CD4-positive, alpha-beta memory T cell (primary cell): ENCODE data around the gene AMN. TPM values are rescaled to one million over a fixed set of nuclear protein-coding genes. Genes with fewer than 3 reads are reported as not detected.
A peak's percentile ranks its signal among the peaks of the same experiment; 100 is the strongest.

Experiments used
- CTCF ChIA-PET: fragments of 350-600 bp; sonication (Branson Sonifier 250); formaldehyde crosslinking; loops from one replicate; lab custom pipeline; 2021; ENCODE audit warnings: inconsistent platforms; ENCODE audit not compliant: partially characterized antibody; lab: Charles Lee
- POLR2A ChIA-PET: fragments of 350-600 bp; sonication (Branson Sonifier 250); formaldehyde crosslinking; loops from one replicate; lab custom pipeline; 2021; ENCODE audit not compliant: partially characterized antibody; lab: Charles Lee
- DNase-seq, 5 donors: peaks; one replicate each; pipeline versions ENCODE4 v3.0.0 to v3.0.0-alpha.2; 2020 to 2022; ENCODE audit warnings: mixed read lengths in 1 of 5
- H3K27ac ChIP-seq: one replicate; pipeline ENCODE4 v1.7.0; 2013; ENCODE audit warnings: low read depth, low read length
- H3K27me3 ChIP-seq: 2 replicates; pipeline ENCODE4 v1.7.0; 2013; ENCODE audit warnings: mild to moderate bottlenecking, low read length, moderate library complexity; ENCODE audit not compliant: insufficient read depth
- H3K36me3 ChIP-seq: 2 replicates; pipeline ENCODE4 v1.7.0; 2013; ENCODE audit warnings: mild to moderate bottlenecking, low read length, moderate library complexity; ENCODE audit not compliant: insufficient read depth
- H3K4me1 ChIP-seq: 2 replicates; pipeline ENCODE4 v1.7.0; 2013; ENCODE audit warnings: mild to moderate bottlenecking, low read length, moderate library complexity; ENCODE audit not compliant: insufficient read depth
- H3K4me3 ChIP-seq, 2 donors: one replicate each; pipeline ENCODE4 v1.7.0; 2013; ENCODE audit warnings: low read length in 2 of 2, mild to moderate bottlenecking in 1 of 2
- H3K9me3 ChIP-seq, 2 donors: one replicate each; pipeline ENCODE4 v1.7.0; 2013; ENCODE audit warnings: low read length in 2 of 2, control low read depth in 1 of 2; ENCODE audit not compliant: control insufficient read depth in 1 of 2
- H3K27ac Mint-ChIP-seq, 7 donors: one replicate each; pipeline ENCODE4 v1.8.0; 2020 to 2021; ENCODE audit warnings: mixed read lengths in 7 of 7, mild to moderate bottlenecking in 6 of 7, inconsistent platforms in 3 of 7, moderate library complexity in 3 of 7
- H3K27me3 Mint-ChIP-seq, 2 donors: one replicate each; pipeline ENCODE4 v1.8.0; 2020 to 2021; ENCODE audit warnings: mixed read lengths in 2 of 2
- H3K36me3 Mint-ChIP-seq, 2 donors: one replicate each; pipeline ENCODE4 v1.8.0; 2020 to 2021; ENCODE audit warnings: mixed read lengths in 2 of 2, inconsistent platforms in 1 of 2, mild to moderate bottlenecking in 1 of 2
- H3K4me1 Mint-ChIP-seq, 4 donors: one replicate each; pipeline ENCODE4 v1.8.0; 2020 to 2021; ENCODE audit warnings: mixed read lengths in 4 of 4, mild to moderate bottlenecking in 1 of 4
- H3K4me3 Mint-ChIP-seq, 8 donors: one replicate each; pipeline ENCODE4 v1.8.0; 2020 to 2021; ENCODE audit warnings: mixed read lengths in 8 of 8, mild to moderate bottlenecking in 7 of 8, moderate library complexity in 6 of 8, inconsistent platforms in 3 of 8
- H3K9me3 Mint-ChIP-seq, 8 donors: one replicate each; pipeline ENCODE4 v1.8.0; 2020 to 2021; ENCODE audit warnings: mixed read lengths in 8 of 8, mild to moderate bottlenecking in 5 of 8, inconsistent platforms in 3 of 8, moderate library complexity in 1 of 8
- intact Hi-C: fragments of 100-400 bp; cut with micrococcal nuclease; formaldehyde crosslinking; loops from one replicate; pipeline ENCODE4 v1.15.1; 2023
- polyA plus RNA-seq, 2 donors: library from polyadenylated mRNA; unstranded; fragments of 300-500 nt; fragmentation: Illumina TruSeq; gene quantifications; one replicate each; pipeline ENCODE4 v1.2.3, GENCODE V29; 2021
- total RNA-seq, 2 experiments: library from RNA; stranded (reverse); gene quantifications; one replicate each; pipeline ENCODE4 v1.2.3, GENCODE V29; 2021

The AMN gene
- total and polyA plus RNA-seq, 4 experiments from 2014 or later: 0.77 to 7.1 (median 3.6) TPM

GRCh38 chr14:102944448-102945330 is 22.2 kb downstream of the AMN start:
- POLR2A ChIA-PET: no interaction called here

GRCh38 chr14:102945346-102946130 is 23.1 kb downstream of the AMN start:
- Mint-ChIP-seq H3K4me3 (no peak overlapping the region), H3K4me1 (peaks cover 15 to 30% (median 23%) of the 10 kb centered on the region in 4 donors), H3K27me3 (no peaks in the 10 kb centered on the region), H3K36me3 (peaks cover 0 to 5% of the 10 kb centered on the region in 2 donors), H3K9me3 (no peaks in the 10 kb centered on the region), H3K27ac (peak overlapping the region in 1 of 7 donors; percentile 51)
- H3K4me1 ChIP-seq: peaks cover 15% of the 10 kb centered on the region
- H3K9me3 ChIP-seq: no peaks in the 10 kb centered on the region
- H3K27ac ChIP-seq: no peak overlapping the region
- ChIA-PET CTCF (no interaction called here), POLR2A (interaction anchor here (1.9 kb wide), 1 partner anchor 22 kb away, joined by 7 read pairs; the partner anchor contains the start of gene AMN)
- intact Hi-C loops: no loop called here
- DNase-seq: no peak
- H3K27me3 ChIP-seq: no peaks in the 10 kb centered on the region
- H3K4me3 ChIP-seq: no peak overlapping the region
- no peaks in the 10 kb centered on the region for H3K36me3 ChIP-seq

More at GRCh38 chr14:102944448-102945330, 22.2 kb downstream of the AMN start:
- H3K27ac Mint-ChIP-seq: no peak overlapping the region
- CTCF ChIA-PET: interaction anchor here (0.8 kb wide), 1 partner anchor 160 kb away, joined by 3 read pairs; no protein-coding TSS in a partner anchor
- H3K4me1 ChIP-seq: peaks cover 11% of the 10 kb centered on the region
- H3K36me3 ChIP-seq: no peaks in the 10 kb centered on the region
- no peak overlapping the region for H3K4me3 ChIP-seq
- H3K4me1 Mint-ChIP-seq: peaks cover 15 to 27% (median 22%) of the 10 kb centered on the region in 4 donors
- intact Hi-C loops: no loop called here
- no peak for DNase-seq
- no peaks in the 10 kb centered on the region for H3K9me3 ChIP-seq
- H3K27ac ChIP-seq: no peak overlapping the region
- H3K4me3 Mint-ChIP-seq: no peak overlapping the region
- H3K36me3 Mint-ChIP-seq: peaks cover 0 to 5% of the 10 kb centered on the region in 2 donors
- no peaks in the 10 kb centered on the region for H3K9me3 Mint-ChIP-seq
- H3K27me3 ChIP-seq: no peaks in the 10 kb centered on the region
- H3K27me3 Mint-ChIP-seq: no peaks in the 10 kb centered on the region

- H3K27ac ChIP-seq: no peak overlapping the region
- Mint-ChIP-seq H3K4me3 (peak overlapping the region in 3 of 8 donors; percentile 85 to 89 (median 86)), H3K9me3 (no peaks in the 10 kb centered on the region), H3K4me1 (peaks cover 15 to 30% (median 23%) of the 10 kb centered on the region in 4 donors), H3K27ac (peak overlapping the region in 3 of 7 donors; percentile 68 to 79 (median 70)), H3K36me3 (peaks cover 0 to 5% of the 10 kb centered on the region in 2 donors), H3K27me3 (no peaks in the 10 kb centered on the region)
- no peaks in the 10 kb centered on the region for H3K27me3 ChIP-seq
- intact Hi-C loops: no loop called here
- POLR2A ChIA-PET: interaction anchor here (1.9 kb wide), 1 partner anchor 24 kb away, joined by 7 read pairs; the partner anchor contains the start of gene AMN
- H3K4me3 ChIP-seq: no peak overlapping the region
- no peak for DNase-seq
- CTCF ChIA-PET: no interaction called here
- no peaks in the 10 kb centered on the region for H3K36me3 ChIP-seq
- no peaks in the 10 kb centered on the region for H3K9me3 ChIP-seq
- H3K4me1 ChIP-seq: peaks cover 15% of the 10 kb centered on the region
Observed at GRCh38 chr14:102947321-102948103, 25.0 kb downstream of the AMN start.

GRCh38 chr14:102948698-102949061 is 26.2 kb downstream of the AMN start:
- H3K9me3 ChIP-seq: no peaks in the 10 kb centered on the region
- peaks cover 15% of the 10 kb centered on the region for H3K4me1 ChIP-seq
- Mint-ChIP-seq H3K27ac (peak overlapping the region; percentile 10 to 86 (median 67)), H3K27me3 (no peaks in the 10 kb centered on the region), H3K9me3 (no peaks in the 10 kb centered on the region), H3K36me3 (peaks cover 4 to 9% of the 10 kb centered on the region in 2 donors), H3K4me3 (peak overlapping the region in 7 of 8 donors; percentile 25 to 65 (median 43)), H3K4me1 (peaks cover 15 to 30% (median 23%) of the 10 kb centered on the region in 4 donors)
- intact Hi-C loops: no loop called here
- H3K4me3 ChIP-seq: no peak overlapping the region
- H3K36me3 ChIP-seq: no peaks in the 10 kb centered on the region
- no peak for DNase-seq
- CTCF ChIA-PET: no interaction called here
- H3K27ac ChIP-seq: no peak overlapping the region
- POLR2A ChIA-PET: interaction anchor here (0.6 to 1.5 kb wide), 2 partner anchors 18 to 109 kb away, joined by 4 read pairs; partner anchors contain the start of gene CDC42BPB
- no peaks in the 10 kb centered on the region for H3K27me3 ChIP-seq

- DNase-seq: peak; percentile 35 to 60 (median 53)
- Histone ChIP-seq H3K36me3 (no peaks in the 10 kb centered on the region), H3K9me3 (no peaks in the 10 kb centered on the region), H3K4me1 (peaks cover 15% of the 10 kb centered on the region), H3K27me3 (no peaks in the 10 kb centered on the region), H3K4me3 (no peak overlapping the region), H3K27ac (no peak overlapping the region)
- Mint-ChIP-seq H3K27ac (peak overlapping the region; percentile 10 to 86 (median 67)), H3K9me3 (no peaks in the 10 kb centered on the region), H3K36me3 (peaks cover 4 to 9% of the 10 kb centered on the region in 2 donors), H3K4me1 (peaks cover 15 to 30% (median 23%) of the 10 kb centered on the region in 4 donors), H3K27me3 (no peaks in the 10 kb centered on the region), H3K4me3 (peak overlapping the region in 7 of 8 donors; percentile 43 to 69 (median 61))
- ChIA-PET POLR2A (interaction anchor here (0.6 to 1.5 kb wide), 3 partner anchors 19 to 109 kb away, joined by 3 to 4 read pairs (median 4); partner anchors contain the start of gene CDC42BPB), CTCF (no interaction called here)
- intact Hi-C loops: no loop called here
Observed at GRCh38 chr14:102949062-102949800, 26.8 kb downstream of the AMN start.

- DNase-seq: no peak
- POLR2A ChIA-PET: interaction anchor here (0.9 to 1.5 kb wide), 2 partner anchors 19 to 48 kb away, joined by 3 to 4 read pairs; no protein-coding TSS in a partner anchor
- Histone ChIP-seq H3K4me1 (peaks cover 15% of the 10 kb centered on the region), H3K4me3 (no peak overlapping the region), H3K27ac (no peak overlapping the region), H3K9me3 (no peaks in the 10 kb centered on the region), H3K27me3 (no peaks in the 10 kb centered on the region), H3K36me3 (no peaks in the 10 kb centered on the region)
- H3K36me3 Mint-ChIP-seq: peaks cover 4 to 9% of the 10 kb centered on the region in 2 donors
- no peaks in the 10 kb centered on the region for H3K27me3 Mint-ChIP-seq
- peak overlapping the region in 6 of 7 donors; percentile 29 to 86 (median 70) for H3K27ac Mint-ChIP-seq
- intact Hi-C loops: no loop called here
- CTCF ChIA-PET: no interaction called here
- H3K9me3 Mint-ChIP-seq: no peaks in the 10 kb centered on the region
- peaks cover 15 to 30% (median 23%) of the 10 kb centered on the region in 4 donors for H3K4me1 Mint-ChIP-seq
- peak overlapping the region in 3 of 8 donors; percentile 55 to 65 (median 65) for H3K4me3 Mint-ChIP-seq
Observed at GRCh38 chr14:102949801-102950451, 27.5 kb downstream of the AMN start.
